ENCODE results near the gene MDK.

GRCh38 chr11:46338636-46338987, 42.9 kb upstream of the MDK start:
- no peak for TF ChIP-seq ZFP30 (CRISPR knock-in tag; IDR thresholded peaks at IDR 0.05)
- TF ChIP-seq RARB (CRISPR knock-in tag; IDR thresholded peaks at IDR 0.05): no peak
- no peak for TF ChIP-seq BACH2 (CRISPR knock-in tag; IDR thresholded peaks at IDR 0.05; ENCODE audit: borderline replicate concordance)
- TF ChIP-seq PATZ1 (CRISPR knock-in tag; IDR thresholded peaks at IDR 0.05; ENCODE audit: borderline replicate concordance): no peak
